ENCODE data around the gene PXDC1.

GRCh38 chr6:3678946-3679345 lies 72.6 kb downstream of the PXDC1 start:
- TF ChIP-seq ZNF274 (IDR thresholded peaks at IDR 0.05; ENCODE audit: low read depth, low read length) = no peak
- TF ChIP-seq YY1 (IDR thresholded peaks at IDR 0.05; ENCODE audit: insufficient read depth, insufficient read length) = no peak

Data from NT2/D1 (cell line).